Measurements from ENCODE around the gene ST6GALNAC3. TPM values are rescaled to one million over a fixed set of nuclear protein-coding genes. Genes with fewer than 3 reads are reported as not detected.
"Not testable (repeated sequence)": the region's sequence is repeated elsewhere in the genome, so short reads cannot be mapped to it uniquely, and the experiment has no call there.

Gene ST6GALNAC3
- total RNA-seq, 1 donor from 2014 or later, result 46.8 TPM

DNA sequence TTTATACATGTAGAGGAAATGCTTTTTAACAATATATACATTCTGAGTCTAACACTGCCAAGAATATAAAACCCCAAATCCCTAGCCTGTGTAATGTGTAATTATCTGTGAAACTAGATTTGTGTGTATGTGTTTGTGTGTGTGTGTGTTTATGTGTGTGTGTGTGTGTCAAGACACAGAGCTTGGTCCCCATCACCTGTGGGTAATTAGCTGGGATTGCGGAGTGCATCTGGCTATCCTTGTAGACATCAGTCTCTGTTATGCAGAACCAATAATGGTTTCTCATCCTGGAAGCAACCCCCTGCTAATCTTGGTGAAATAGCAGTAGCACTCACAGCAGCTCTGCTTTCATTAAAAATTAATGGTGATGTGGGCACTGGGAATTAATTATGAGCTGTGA lies 26.3 kb upstream of the ST6GALNAC3 start:
- no peaks in the 10 kb centered on the region for H3K36me3 Mint-ChIP-seq (ENCODE audit: low read depth, unreplicated experiment)
- TF ChIP-seq, protein P1, sequence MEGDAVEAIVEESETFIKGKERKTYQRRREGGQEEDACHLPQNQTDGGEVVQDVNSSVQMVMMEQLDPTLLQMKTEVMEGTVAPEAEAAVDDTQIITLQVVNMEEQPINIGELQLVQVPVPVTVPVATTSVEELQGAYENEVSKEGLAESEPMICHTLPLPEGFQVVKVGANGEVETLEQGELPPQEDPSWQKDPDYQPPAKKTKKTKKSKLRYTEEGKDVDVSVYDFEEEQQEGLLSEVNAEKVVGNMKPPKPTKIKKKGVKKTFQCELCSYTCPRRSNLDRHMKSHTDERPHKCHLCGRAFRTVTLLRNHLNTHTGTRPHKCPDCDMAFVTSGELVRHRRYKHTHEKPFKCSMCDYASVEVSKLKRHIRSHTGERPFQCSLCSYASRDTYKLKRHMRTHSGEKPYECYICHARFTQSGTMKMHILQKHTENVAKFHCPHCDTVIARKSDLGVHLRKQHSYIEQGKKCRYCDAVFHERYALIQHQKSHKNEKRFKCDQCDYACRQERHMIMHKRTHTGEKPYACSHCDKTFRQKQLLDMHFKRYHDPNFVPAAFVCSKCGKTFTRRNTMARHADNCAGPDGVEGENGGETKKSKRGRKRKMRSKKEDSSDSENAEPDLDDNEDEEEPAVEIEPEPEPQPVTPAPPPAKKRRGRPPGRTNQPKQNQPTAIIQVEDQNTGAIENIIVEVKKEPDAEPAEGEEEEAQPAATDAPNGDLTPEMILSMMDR (IDR thresholded peaks at IDR 0.05; ENCODE audit: unreplicated experiment), result no peak
- H3K27me3 Mint-ChIP-seq (ENCODE audit: unreplicated experiment), result peaks cover 1% of the 10 kb centered on the region
- peaks cover 4% of the 10 kb centered on the region for H3K4me1 Mint-ChIP-seq (ENCODE audit: unreplicated experiment)
- H3K4me3 Mint-ChIP-seq (ENCODE audit: unreplicated experiment), result no peak overlapping the region
- DNase-seq (ENCODE audit: low spot score), result no peak
- H3K27ac Mint-ChIP-seq (ENCODE audit: unreplicated experiment), result no peak overlapping the region
- H3K9me3 Mint-ChIP-seq (ENCODE audit: unreplicated experiment), result no peaks in the 10 kb centered on the region

DNA sequence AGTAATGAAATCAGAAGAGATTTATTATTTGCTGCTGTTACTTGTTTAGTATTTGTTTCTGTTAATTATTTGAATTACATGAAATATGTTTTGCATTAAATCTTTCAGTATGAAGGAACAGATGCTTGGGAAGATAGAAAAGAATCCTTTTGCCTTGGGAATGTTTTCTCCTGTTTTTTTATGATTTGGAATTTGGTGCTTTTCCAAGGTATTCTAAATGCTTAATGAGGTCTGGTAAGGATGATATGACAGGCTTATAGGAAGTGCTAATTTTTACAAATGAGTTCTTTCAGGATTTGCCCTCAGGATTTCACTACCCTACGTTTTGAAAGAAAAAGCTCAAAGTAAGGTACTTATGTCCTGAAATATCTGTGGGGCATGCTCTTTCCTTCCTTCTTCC lies 25.6 kb upstream of the ST6GALNAC3 start:
- Mint-ChIP-seq H3K27ac (ENCODE audit: unreplicated experiment) (no peak overlapping the region), H3K36me3 (ENCODE audit: low read depth, unreplicated experiment) (no peaks in the 10 kb centered on the region)
- TF ChIP-seq, protein P1 (IDR thresholded peaks at IDR 0.05; ENCODE audit: unreplicated experiment), result no peak

DNA sequence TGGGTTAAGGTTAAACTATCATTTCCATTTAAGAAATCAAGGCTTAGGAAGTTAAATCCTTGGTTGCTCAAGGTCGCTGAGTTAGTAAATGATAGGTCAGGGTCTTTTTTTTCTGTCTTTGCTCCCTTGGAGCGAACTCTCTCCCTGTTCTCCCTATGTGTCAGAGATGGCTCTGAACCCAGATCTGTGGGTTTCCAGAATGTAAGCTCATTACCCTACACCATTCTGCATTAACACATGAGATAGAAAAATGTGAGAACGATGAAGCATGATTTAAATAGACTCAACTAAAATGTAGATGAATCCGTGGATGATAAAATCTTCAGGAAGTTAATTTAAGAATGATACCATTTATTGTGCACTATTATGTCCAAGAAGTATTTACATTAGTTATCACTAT lies 25.0 kb upstream of the ST6GALNAC3 start:
- TF ChIP-seq, protein P1 (IDR thresholded peaks at IDR 0.05; ENCODE audit: unreplicated experiment), result no peak
- Mint-ChIP-seq H3K36me3 (ENCODE audit: low read depth, unreplicated experiment) (no peaks in the 10 kb centered on the region), H3K9me3 (ENCODE audit: unreplicated experiment) (no peaks in the 10 kb centered on the region), H3K27me3 (ENCODE audit: unreplicated experiment) (peaks cover 1% of the 10 kb centered on the region), H3K4me3 (ENCODE audit: unreplicated experiment) (no peak overlapping the region), H3K27ac (ENCODE audit: unreplicated experiment) (no peak overlapping the region), H3K4me1 (ENCODE audit: unreplicated experiment) (peaks cover 4% of the 10 kb centered on the region)
- no peak for DNase-seq (ENCODE audit: low spot score)

More for the DNA sequence above, 25.6 kb upstream of the ST6GALNAC3 start:
- DNase-seq (ENCODE audit: low spot score), result no peak
- no peaks in the 10 kb centered on the region for H3K9me3 Mint-ChIP-seq (ENCODE audit: unreplicated experiment)
- peaks cover 4% of the 10 kb centered on the region for H3K4me1 Mint-ChIP-seq (ENCODE audit: unreplicated experiment)
- H3K4me3 Mint-ChIP-seq (ENCODE audit: unreplicated experiment), result no peak overlapping the region
- H3K27me3 Mint-ChIP-seq (ENCODE audit: unreplicated experiment), result peaks cover 1% of the 10 kb centered on the region

DNA sequence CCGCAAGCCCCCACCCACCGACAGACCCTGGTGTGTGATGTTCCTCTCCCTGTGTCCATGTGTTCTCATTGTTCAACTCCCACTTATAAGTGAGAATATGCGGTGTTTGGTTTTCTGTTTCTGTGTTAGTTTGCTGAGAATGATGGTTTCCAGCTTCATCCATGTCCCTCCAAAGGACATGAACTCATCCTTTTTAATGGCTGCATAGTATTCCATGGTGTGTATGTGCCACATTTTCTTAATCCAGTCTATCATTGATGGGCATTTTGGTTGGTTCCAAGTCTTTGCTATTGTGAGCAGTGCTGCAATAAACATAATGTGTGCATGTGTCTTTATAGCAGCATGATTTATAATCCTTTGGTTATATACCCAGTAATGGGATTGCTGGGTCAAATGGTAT lies 24.5 kb upstream of the ST6GALNAC3 start:
- H3K27me3 Mint-ChIP-seq (ENCODE audit: unreplicated experiment); H3K36me3 Mint-ChIP-seq (ENCODE audit: low read depth, unreplicated experiment); H3K9me3 Mint-ChIP-seq (ENCODE audit: unreplicated experiment); H3K4me1 Mint-ChIP-seq (ENCODE audit: unreplicated experiment); H3K27ac Mint-ChIP-seq (ENCODE audit: unreplicated experiment); H3K4me3 Mint-ChIP-seq (ENCODE audit: unreplicated experiment); DNase-seq (ENCODE audit: low spot score): not testable (repeated sequence)

DNA sequence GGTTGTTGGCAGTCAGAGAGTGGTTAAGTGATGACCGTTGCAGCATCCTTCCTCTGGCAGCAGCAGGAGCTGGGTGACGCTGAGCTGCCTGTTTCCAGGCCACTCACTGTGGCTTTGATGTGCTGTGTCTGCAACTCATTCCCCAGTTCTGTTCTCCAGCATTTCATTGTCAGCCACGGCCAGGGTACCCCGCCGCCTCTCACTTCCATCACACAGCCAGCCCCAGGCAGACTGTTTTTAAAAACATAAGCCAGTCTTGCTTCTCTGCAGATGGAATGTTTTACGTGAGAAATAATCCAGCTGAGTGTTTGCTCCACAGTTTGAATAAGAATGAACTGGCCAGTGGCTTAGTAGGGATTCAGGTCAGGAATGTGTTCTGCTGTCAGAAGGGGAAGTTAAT lies 21.5 kb upstream of the ST6GALNAC3 start:
- no peaks in the 10 kb centered on the region for H3K4me1 Mint-ChIP-seq (ENCODE audit: unreplicated experiment)
- no peak overlapping the region for H3K27ac Mint-ChIP-seq (ENCODE audit: unreplicated experiment)
- H3K27me3 Mint-ChIP-seq (ENCODE audit: unreplicated experiment), result peaks cover 1% of the 10 kb centered on the region
- no peaks in the 10 kb centered on the region for H3K36me3 Mint-ChIP-seq (ENCODE audit: low read depth, unreplicated experiment)
- no peak for DNase-seq (ENCODE audit: low spot score)
- TF ChIP-seq, protein P1 (IDR thresholded peaks at IDR 0.05; ENCODE audit: unreplicated experiment), result no peak
- no peaks in the 10 kb centered on the region for H3K9me3 Mint-ChIP-seq (ENCODE audit: unreplicated experiment)
- no peak overlapping the region for H3K4me3 Mint-ChIP-seq (ENCODE audit: unreplicated experiment)

DNA sequence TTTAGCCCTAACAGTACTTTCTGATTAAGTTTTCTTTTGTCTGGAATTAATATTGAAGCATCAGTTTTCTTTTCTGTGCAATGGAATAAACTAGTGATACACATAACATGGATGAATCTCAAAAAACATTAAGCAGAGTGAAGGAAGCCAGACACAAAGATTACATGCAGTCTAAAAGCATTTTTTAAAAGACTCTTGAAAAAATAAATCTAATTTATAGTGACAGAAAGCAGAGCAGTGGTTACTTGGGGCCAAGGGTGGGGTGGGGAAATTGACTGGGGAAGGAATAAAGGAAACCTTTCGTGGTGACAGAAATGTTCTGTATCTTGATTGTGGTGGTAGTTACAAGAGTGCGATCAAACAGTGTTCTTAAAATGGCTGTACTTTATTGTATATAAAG lies 20.2 kb upstream of the ST6GALNAC3 start:
- no peak overlapping the region for H3K27ac Mint-ChIP-seq (ENCODE audit: unreplicated experiment)

More for the DNA sequence above, 20.2 kb upstream of the ST6GALNAC3 start:
- no peaks in the 10 kb centered on the region for H3K9me3 Mint-ChIP-seq (ENCODE audit: unreplicated experiment)
- TF ChIP-seq, protein P1 (IDR thresholded peaks at IDR 0.05; ENCODE audit: unreplicated experiment), result no peak
- no peaks in the 10 kb centered on the region for H3K27me3 Mint-ChIP-seq (ENCODE audit: unreplicated experiment)
- no peaks in the 10 kb centered on the region for H3K36me3 Mint-ChIP-seq (ENCODE audit: low read depth, unreplicated experiment)
- H3K4me3 Mint-ChIP-seq (ENCODE audit: unreplicated experiment), result no peak overlapping the region
- no peaks in the 10 kb centered on the region for H3K4me1 Mint-ChIP-seq (ENCODE audit: unreplicated experiment)
- no peak for DNase-seq (ENCODE audit: low spot score)
